K562 (cell line): Measurements from ENCODE around the gene ABHD16B. TPM values are rescaled to one million over a fixed set of nuclear protein-coding genes. Genes with fewer than 3 reads are reported as not detected.

Source experiments
- CCNT2 ChIP-seq: IDR thresholded peaks from 2 replicates; pipeline ENCODE4 v1.6.1; 2011; ENCODE audit warnings: borderline replicate concordance, low read depth, mild to moderate bottlenecking, moderate library complexity, mixed read lengths, low read length; ENCODE audit not compliant: insufficient read length; ENCODE audit errors: extremely low read depth
- CREB1 ChIP-seq, 2 experiments: sonication (generic) in 1 of 2; formaldehyde crosslinking in 1 of 2; IDR thresholded peaks; 2 replicates each; pipeline versions ENCODE4 v1.6.1 to v1.8.0; 2012 to 2022; ENCODE audit warnings: inconsistent platforms in 1 of 2, mild to moderate bottlenecking in 1 of 2, missing genetic modification reagents in 1 of 2, moderate library complexity in 1 of 2
- MBD1 ChIP-seq: fragments of 250-450 bp; sonication (Bioruptor Pico); IDR thresholded peaks from 2 replicates; pipeline ENCODE4 v1.8.0; 2022; ENCODE audit warnings: inconsistent platforms
- MEIS2 ChIP-seq: fragments of 450-650 bp; IDR thresholded peaks from 2 replicates; pipeline ENCODE4 v1.6.1; 2014; ENCODE audit warnings: mild to moderate bottlenecking; ENCODE audit not compliant: partially characterized antibody
- PKNOX1 ChIP-seq: fragments of 450-650 bp; IDR thresholded peaks from 2 replicates; pipeline ENCODE4 v1.6.1; 2016
- RBM17 ChIP-seq: fragments of 200-400 bp; formaldehyde crosslinking; IDR thresholded peaks from 2 replicates; pipeline ENCODE4 v1.6.1; 2017; ENCODE audit warnings: low read depth, mild to moderate bottlenecking, low read length, borderline replicate concordance
- RBM25 ChIP-seq: fragments of 200-400 bp; formaldehyde crosslinking; IDR thresholded peaks from 2 replicates; pipeline ENCODE4 v1.6.1; 2018; ENCODE audit warnings: low read length, low read depth, moderate library complexity; ENCODE audit not compliant: severe bottlenecking
- SAP30 ChIP-seq: fragments of 200-600 bp; sonication (generic); IDR thresholded peaks from 2 replicates; pipeline ENCODE4 v1.6.1; 2012; ENCODE audit warnings: borderline replicate concordance, low read depth, mild to moderate bottlenecking, moderate library complexity, low read length, control low read depth, inconsistent platforms; ENCODE audit not compliant: insufficient read depth, poor library complexity, severe bottlenecking
- ZBTB11 ChIP-seq, 3 experiments: fragments of 200-800 bp in 1 of 3; fragments of 250-450 bp in 1 of 3; fragments of 450-650 bp in 1 of 3; sonication (Bioruptor Pico) in 1 of 3; sonication (Bioruptor generic) in 1 of 3; formaldehyde crosslinking in 1 of 3; IDR thresholded peaks; 2 replicates each; pipeline versions ENCODE4 v1.6.1 to v1.8.0; 2016 to 2022; ENCODE audit warnings: mild to moderate bottlenecking in 2 of 3, missing genetic modification characterization in 2 of 3, missing compliant biosample characterization in 1 of 3, moderate library complexity in 1 of 3
- ZFP91 ChIP-seq: sonication (generic); formaldehyde crosslinking; IDR thresholded peaks from 2 replicates; pipeline ENCODE4 v1.8.0; 2022; ENCODE audit warnings: mild to moderate bottlenecking, missing genetic modification reagents
- ZNF398 ChIP-seq: fragments of 250-450 bp; sonication (Bioruptor Pico); IDR thresholded peaks from 2 replicates; pipeline ENCODE4 v1.8.0; 2021; ENCODE audit warnings: moderate library complexity, mild to moderate bottlenecking, inconsistent platforms
- ZNF696 ChIP-seq: fragments of 250-450 bp; sonication (Bioruptor Pico); conservative IDR thresholded peaks from 2 replicates; pipeline ENCODE4 v1.4.0; 2020; ENCODE audit warnings: mild to moderate bottlenecking, moderate library complexity
- ZSCAN32 ChIP-seq: fragments of 450-650 bp; formaldehyde crosslinking; IDR thresholded peaks from 2 replicates; pipeline ENCODE4 v1.4.0; 2020; ENCODE audit warnings: mild to moderate bottlenecking, moderate library complexity
- ZZZ3 ChIP-seq: fragments of 450-650 bp; IDR thresholded peaks from 2 replicates; pipeline ENCODE4 v1.6.1; 2016; ENCODE audit warnings: antibody characterized with exemption, mild to moderate bottlenecking, moderate library complexity
- polyA plus RNA-seq, 8 experiments: library from polyadenylated mRNA; depleted of rRNA in 4 of 8; stranded (reverse) in 5 of 8; unstranded in 3 of 8; fragments of >200 nt; fragmentation: Nextera tagmentation in 2 of 8; fragmentation: Illumina TruSeq in 1 of 8; extraction: Ambion mirVana in 2 of 8; extraction: Trizol in 1 of 8; gene quantifications; 2 replicates each; pipeline versions ENCODE4 v1.2.1 to v1.2.3, GENCODE V29; 2011 to 2014; ENCODE audit warnings: inconsistent platforms in 1 of 8, missing spikeins in 1 of 8
- total RNA-seq, 7 experiments: library from RNA; depleted of rRNA in 6 of 7; stranded (reverse); fragments of >200 nt in 6 of 7; fragmentation: Illumina TruSeq in 2 of 7; extraction: Trizol in 2 of 7; gene quantifications; 2 replicates each; pipeline versions ENCODE4 v1.2.1 to v1.2.3, GENCODE V29; 2011 to 2021; ENCODE audit warnings: low replicate concordance in 1 of 7

ABHD16B gene
- total and polyA plus RNA-seq, 9 of the 15 experiments (the other 6 are each of a cell fraction or from before 2014, with no cell fraction given) = not detected

- TF ChIP-seq MBD1 (CRISPR knock-in tag) = no peak
- no peak for TF ChIP-seq SAP30
- TF ChIP-seq ZSCAN32 (CRISPR knock-in tag) = no peak
- TF ChIP-seq ZBTB11 (CRISPR knock-in tag; IDR thresholded peaks at IDR 0.05) = peak in 1 of 3 experiments; percentile 60; a peak in 2 of 6 replicates
- TF ChIP-seq ZNF398 (CRISPR knock-in tag) = no peak
- no peak for TF ChIP-seq CCNT2
- peak; percentile 94 for TF ChIP-seq MEIS2
- peak; percentile 96 for TF ChIP-seq PKNOX1
- no peak for TF ChIP-seq RBM17
- no peak for TF ChIP-seq CREB1 (IDR thresholded peaks at IDR 0.05)
- no peak for TF ChIP-seq CREB1 (CRISPR knock-in tag; IDR thresholded peaks at IDR 0.05)
- TF ChIP-seq RBM25 = no peak
- TF ChIP-seq ZNF696 = no peak
- TF ChIP-seq ZFP91 = peak; percentile 82
- no peak for TF ChIP-seq ZZZ3
Observed at GRCh38 chr20:63822276-63822696, 39.0 kb upstream of the ABHD16B start (continued).
